NCI-H510A treated with DMSO at 0.1 percent for 48 hours (cell line): ENCODE data around the gene ADCY2.

Source experiments
- DNase-seq: peaks from one replicate; lab custom pipeline; 2025; lab: John Stamatoyannopoulos, UW

ADCY2 gene

DNA sequence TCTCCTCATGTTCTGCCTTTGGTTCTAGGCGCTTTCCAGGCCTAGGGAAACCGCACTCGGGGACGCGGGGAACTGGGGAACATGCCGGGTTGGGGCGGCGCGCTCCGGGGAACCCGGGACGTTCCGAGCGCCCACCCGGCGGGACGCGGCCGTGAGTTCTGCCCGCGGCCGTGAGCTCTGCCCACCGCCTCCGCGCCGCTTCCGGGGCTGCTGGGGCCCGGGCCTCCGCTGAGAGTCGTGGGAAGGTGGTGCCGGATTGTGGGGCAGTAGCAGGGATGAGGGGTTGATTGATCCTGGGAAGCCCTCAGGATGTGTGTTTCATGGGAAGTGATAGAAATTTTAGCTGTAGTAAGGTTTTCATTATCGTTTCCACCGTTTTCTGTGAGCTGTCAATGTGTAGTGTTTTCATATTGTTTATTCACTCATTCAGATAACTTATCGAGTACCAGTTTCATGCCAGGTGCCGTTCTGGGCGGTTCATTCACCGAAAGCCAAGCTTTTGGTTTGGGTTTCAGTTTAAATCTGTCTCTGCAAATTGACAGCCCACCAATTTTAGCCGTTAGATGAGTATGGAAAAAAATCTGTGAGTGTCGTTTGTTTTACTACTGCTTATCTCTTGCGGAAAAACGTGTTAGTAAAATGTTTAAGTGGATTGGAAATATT, 473.7 kb downstream of the ADCY2 start:
- no peak for DNase-seq

- DNase-seq = no peak
These were observed 475.7 kb downstream of the ADCY2 start for GRCh38 chr5:7871653-7872052.

DNA sequence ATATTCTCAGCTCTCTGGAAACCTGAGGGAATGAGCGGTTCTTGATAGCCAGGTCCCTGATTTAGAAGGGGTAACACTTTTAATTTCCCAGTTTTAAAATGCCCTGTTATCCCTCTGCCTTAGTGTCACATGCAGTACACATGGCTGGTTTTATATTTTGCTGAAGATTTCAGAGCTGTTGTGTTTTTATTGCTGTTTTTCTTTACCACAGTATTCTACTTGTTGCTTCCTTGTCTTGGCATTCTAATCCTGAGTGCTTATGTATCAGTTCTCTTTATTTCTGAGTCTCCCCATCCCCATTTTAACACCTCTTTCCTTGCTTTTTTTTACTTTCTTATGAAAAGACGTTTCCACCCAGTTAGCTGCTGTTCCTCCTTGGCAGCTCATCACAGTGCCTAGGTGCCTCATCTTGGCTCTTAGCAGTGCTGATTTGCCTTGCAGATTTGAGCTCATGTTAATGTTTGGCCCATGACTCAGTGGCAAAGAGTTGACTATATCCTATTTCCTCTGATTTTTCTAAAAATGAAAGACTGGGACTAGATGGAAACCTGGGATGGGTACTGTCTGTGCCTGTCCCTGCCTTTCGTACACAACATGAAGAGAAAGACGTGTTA, 476.7 kb downstream of the ADCY2 start:
- DNase-seq = no peak

DNA sequence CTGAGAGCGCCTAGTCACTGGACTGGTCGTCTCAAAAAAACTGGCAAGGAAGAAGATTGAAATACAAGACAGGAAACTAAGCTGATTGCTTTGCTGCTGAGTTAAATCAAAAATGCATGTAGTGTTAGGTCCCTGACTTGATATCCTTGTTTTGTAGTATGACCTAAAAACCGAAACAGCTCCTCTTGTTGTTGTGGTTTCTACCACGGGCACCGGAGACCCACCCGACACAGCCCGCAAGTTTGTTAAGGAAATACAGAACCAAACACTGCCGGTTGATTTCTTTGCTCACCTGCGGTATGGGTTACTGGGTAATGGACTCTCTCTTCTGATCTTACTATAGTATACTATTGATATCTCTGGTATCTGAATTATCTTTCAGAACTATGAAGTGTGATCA, 477.3 kb downstream of the ADCY2 start:
- no peak for DNase-seq

GRCh38 chr5:7874639-7875038, 478.7 kb downstream of the ADCY2 start:
- DNase-seq = no peak

GRCh38 chr5:7875151-7875550, 479.2 kb downstream of the ADCY2 start:
- no peak for DNase-seq

DNA sequence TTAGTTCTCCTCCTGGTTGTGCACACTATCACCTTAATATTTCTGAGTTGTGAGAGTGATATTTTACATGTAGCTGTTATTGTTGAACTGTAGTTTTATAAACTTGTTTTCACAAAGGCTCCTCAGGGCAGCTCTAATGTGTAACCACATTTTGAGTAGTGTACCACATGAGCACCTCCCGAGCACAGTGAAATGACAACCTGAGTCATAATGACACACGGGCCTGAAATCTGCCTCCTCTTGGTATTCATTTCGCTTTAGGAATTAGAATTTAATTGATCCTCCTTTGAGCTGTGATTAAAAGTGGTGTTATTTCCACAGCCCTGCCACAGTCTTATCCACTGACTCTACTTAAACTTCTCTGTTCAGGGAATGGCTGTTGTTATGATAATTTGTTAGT, 480.9 kb downstream of the ADCY2 start:
- no peak for DNase-seq

DNA sequence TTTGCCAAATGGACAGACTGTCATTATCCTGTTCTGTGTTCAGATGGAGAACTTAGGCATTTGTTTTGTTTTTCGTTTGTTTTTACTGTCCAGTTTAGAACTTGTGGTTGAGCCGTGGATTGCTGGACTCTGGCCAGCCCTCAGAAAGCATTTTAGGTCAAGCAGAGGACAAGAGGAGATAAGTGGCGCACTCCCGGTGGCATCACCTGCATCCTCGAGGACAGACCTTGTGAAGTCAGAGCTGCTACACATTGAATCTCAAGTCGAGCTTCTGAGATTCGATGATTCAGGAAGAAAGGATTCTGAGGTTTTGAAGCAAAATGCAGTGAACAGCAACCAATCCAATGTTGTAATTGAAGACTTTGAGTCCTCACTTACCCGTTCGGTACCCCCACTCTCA, 481.9 kb downstream of the ADCY2 start:
- no peak for DNase-seq

DNA sequence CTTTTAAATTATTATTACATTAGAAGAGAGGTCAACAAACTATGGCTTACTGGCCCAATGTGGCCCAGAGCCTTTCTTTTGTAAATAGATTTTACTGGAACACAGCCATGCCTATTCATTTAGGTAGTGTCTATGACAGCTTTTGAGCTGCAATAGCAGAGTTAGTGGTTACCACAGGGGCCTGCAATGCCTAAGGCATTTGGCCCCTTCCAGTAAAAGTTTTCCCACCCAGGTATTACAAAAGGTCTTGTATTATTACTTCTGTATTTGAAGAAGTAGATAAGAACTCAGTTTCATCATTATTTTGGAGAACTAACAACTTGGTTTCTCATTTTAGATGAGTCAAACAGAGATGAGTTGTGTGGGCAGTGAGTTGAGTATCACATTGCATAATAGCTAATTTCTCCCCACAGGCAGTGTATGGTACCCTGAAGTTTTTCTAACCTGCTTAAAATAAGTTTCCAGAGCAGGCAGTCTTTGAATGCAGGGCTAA, 482.5 kb downstream of the ADCY2 start:
- no peak for DNase-seq
